AG04450 (cell line): ENCODE measurements around the gene OR7G1. TPM values are rescaled to one million over a fixed set of nuclear protein-coding genes. Genes with fewer than 3 reads are reported as not detected.

Source experiments
- CTCF ChIA-PET: fragments of 300-600, 350-600 bp; formaldehyde crosslinking; extraction: SDS; loops from one replicate; lab custom pipeline; 2022; ENCODE audit warnings: antibody characterized with exemption, inconsistent platforms; lab: Charles Lee
- POLR2A ChIA-PET: fragments of 350-600 bp; formaldehyde crosslinking; extraction: SDS; loops from one replicate; lab custom pipeline; 2021; ENCODE audit warnings: antibody characterized with exemption, inconsistent platforms; lab: Yijun Ruan, JAX
- DNase-seq: peaks from one replicate; pipeline ENCODE4 v3.0.0-alpha.2; 2011; ENCODE audit warnings: low read depth, low spot score
- H3K27ac ChIP-seq: one replicate; pipeline ENCODE4 v1.5.1; 2012; ENCODE audit warnings: low read depth, low read length, control low read depth
- H3K27me3 ChIP-seq: one replicate; pipeline ENCODE4 v1.6.0; 2012; ENCODE audit warnings: low read length; ENCODE audit not compliant: control insufficient read depth, insufficient read depth
- H3K4me3 ChIP-seq: 2 replicates; pipeline ENCODE4 v1.5.1; 2011; ENCODE audit warnings: mild to moderate bottlenecking, low read depth, low read length, control low read depth
- H3K9me3 ChIP-seq: 2 replicates; pipeline ENCODE4 v1.5.1; 2012; ENCODE audit warnings: low read length; ENCODE audit not compliant: control insufficient read depth, insufficient read depth
- polyA plus RNA-seq: library from polyadenylated mRNA; depleted of rRNA; stranded (reverse); fragments of >200 nt; gene quantifications from 2 replicates; pipeline ENCODE4 v1.2.3, GENCODE V29; 2011
- TF ChIP-seq, protein P1 (sequence below): IDR thresholded peaks from 2 replicates; pipeline ENCODE4 v1.5.1; 2011; ENCODE audit warnings: low read depth, low read length, control low read depth, inconsistent platforms

Gene OR7G1
- polyA plus RNA-seq, 1 experiment = not detected

DNA sequence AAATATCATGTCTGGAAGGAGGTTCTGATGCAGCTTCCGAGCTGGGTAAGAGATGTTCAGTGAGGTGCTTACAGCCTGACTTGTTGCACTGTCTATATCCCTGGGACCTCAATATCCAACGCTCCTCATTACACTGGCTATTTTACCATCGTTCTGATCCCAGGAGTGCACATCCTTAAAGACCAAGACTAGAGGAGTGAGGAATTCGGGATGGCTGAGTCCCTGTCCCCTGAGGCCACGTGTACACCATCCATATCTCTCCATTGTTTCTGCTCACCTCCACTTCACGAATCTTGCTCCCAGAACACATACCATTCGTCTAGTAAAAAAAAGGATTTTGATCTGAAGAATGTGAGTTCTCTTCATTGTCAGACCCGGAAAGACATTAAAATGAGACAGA, 8.2 kb downstream of the OR7G1 start, which contains the start of gene OR7G2:
OR7G2 (minus strand) TSS at position 101 of the 400 bp plus-strand sequence. CDS start 4,232 bp downstream, outside the sequence.
- Histone ChIP-seq H3K9me3 (peaks cover 35% of the 10 kb centered on the region), H3K27me3 (no peaks in the 10 kb centered on the region), H3K4me3 (no peak within 1 kb of the TSS), H3K27ac (no peak within 1 kb of the TSS)
- TF ChIP-seq, protein P1, sequence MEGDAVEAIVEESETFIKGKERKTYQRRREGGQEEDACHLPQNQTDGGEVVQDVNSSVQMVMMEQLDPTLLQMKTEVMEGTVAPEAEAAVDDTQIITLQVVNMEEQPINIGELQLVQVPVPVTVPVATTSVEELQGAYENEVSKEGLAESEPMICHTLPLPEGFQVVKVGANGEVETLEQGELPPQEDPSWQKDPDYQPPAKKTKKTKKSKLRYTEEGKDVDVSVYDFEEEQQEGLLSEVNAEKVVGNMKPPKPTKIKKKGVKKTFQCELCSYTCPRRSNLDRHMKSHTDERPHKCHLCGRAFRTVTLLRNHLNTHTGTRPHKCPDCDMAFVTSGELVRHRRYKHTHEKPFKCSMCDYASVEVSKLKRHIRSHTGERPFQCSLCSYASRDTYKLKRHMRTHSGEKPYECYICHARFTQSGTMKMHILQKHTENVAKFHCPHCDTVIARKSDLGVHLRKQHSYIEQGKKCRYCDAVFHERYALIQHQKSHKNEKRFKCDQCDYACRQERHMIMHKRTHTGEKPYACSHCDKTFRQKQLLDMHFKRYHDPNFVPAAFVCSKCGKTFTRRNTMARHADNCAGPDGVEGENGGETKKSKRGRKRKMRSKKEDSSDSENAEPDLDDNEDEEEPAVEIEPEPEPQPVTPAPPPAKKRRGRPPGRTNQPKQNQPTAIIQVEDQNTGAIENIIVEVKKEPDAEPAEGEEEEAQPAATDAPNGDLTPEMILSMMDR = no peak
- ChIA-PET CTCF (no interaction called here), POLR2A (no interaction called here)
- no peak for DNase-seq

DNA sequence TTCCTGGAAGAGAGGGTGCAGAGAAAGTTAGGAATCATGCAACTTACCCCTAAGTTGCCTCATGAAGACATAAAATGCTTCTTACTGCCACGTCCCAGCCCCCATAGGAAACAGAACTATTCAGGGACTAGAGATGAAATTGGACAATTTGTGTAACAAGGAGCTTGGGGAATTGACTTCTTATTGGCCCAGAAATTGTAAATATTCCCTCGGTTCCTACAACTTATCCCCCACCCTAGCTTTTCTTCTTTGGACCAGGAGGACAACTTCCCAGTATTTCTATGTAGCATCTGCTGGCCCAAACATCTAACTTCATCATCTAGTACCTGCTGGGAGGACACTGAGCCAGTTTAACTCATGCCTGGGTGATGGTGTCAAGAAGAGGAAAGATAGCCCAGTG, 28.8 kb downstream of the OR7G1 start, which contains the start of gene OR1M1:
OR1M1 (plus strand) TSS at position 301 of the 400 bp plus-strand sequence. CDS start 6,184 bp downstream, outside the sequence.
- Histone ChIP-seq H3K27ac (no peak within 1 kb of the TSS), H3K27me3 (no peaks in the 10 kb centered on the region), H3K4me3 (no peak within 1 kb of the TSS), H3K9me3 (peaks cover 34% of the 10 kb centered on the region)
- POLR2A ChIA-PET = no interaction called here
- TF ChIP-seq, protein P1 = no peak
- CTCF ChIA-PET = no interaction called here
- DNase-seq = no peak

DNA sequence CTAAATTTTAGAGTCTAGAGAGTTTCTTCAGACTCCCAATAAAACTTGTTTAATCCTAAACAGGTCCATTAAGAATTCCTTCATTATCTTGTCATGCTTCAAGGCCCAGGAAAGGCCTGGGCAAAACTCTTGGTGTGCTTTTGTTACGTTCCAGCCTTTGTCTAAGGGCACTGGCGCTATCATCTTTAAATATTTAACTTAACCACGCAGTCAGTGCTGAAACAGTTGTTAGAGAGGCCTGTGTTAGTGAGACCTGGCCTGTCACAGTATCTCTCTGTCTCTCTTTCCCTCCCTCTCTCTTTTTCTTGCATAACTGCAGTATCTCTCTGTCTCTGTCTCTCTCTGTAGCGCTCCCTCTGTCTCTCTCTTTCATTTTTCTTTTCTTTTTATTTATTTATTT, 36.9 kb downstream of the OR7G1 start:
- CTCF ChIA-PET = no interaction called here
- TF ChIP-seq, protein P1 = no peak
- Histone ChIP-seq H3K27me3 (no peaks in the 10 kb centered on the region), H3K27ac (no peak overlapping the region), H3K4me3 (no peak overlapping the region), H3K9me3 (peaks cover 35% of the 10 kb centered on the region)
- no peak for DNase-seq
- POLR2A ChIA-PET = no interaction called here

DNA sequence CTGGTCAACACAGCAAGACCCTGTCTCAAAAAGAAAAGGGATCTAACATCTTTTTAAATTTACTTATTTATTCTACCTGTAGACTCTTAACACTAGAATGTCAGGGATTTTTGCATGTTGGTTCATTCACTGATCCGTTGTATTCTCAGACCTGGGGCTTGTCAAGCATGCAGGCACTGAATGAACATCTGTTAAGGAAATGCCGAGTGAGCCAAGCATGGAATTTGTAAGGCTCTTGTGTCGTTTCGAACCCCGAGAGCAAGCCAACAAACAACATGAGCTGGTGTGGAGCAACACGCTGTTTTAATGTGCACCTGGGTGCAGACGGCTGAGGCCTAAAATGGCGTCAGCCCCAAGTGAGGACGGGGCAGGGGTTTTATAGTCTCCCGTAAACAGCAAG, 38.7 kb downstream of the OR7G1 start:
- Histone ChIP-seq H3K9me3 (peaks cover 37% of the 10 kb centered on the region), H3K27ac (no peak overlapping the region), H3K4me3 (no peak overlapping the region), H3K27me3 (no peaks in the 10 kb centered on the region)
- ChIA-PET POLR2A (no interaction called here), CTCF (no interaction called here)
- TF ChIP-seq, protein P1 = no peak
- DNase-seq = no peak

DNA sequence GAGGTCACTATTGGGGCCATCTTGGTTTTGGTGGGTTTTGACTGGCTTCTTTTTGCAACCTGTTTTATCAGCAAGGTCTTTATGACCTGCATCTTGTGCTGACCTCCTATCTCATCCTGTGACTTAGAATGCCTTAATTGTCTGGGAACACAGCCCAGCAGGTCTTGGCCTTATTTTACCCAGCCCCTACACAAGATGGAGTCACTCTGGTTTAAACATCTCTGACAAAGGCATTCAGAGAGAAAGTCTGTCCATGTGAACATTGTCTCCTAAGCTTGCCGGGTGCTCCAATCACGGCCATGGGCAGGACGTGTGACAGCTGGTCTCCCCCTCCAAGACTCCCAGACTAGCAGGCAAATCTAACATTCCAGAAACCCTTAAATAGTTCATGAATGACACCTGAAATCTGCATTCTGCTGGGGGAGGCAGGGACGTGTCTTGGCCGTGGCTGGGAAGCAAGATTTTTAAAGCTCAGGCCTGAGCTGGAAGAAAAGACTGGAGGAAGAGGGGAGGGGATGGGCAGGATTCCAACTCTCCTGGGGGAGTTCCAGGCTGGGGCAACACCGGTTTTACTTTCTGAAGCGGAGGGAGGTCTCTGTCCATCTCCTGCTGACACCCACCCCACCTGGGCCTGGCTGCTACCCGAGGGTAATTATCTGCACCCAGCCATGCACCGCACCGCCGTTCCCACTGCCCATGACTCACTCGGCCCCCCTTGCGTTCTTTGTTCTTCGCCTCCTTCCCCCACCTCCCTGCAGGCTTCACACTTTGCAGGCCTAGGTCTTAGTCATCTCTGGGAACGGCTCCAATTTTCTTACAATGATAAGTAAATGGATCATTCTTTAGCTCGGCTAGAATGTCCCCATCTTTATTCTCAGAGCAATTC, 40.3 kb downstream of the OR7G1 start:
- Histone ChIP-seq H3K27me3 (no peaks in the 10 kb centered on the region), H3K4me3 (no peak overlapping the region), H3K27ac (no peak overlapping the region), H3K9me3 (peaks cover 44% of the 10 kb centered on the region)
- ChIA-PET CTCF (no interaction called here), POLR2A (no interaction called here)
- TF ChIP-seq, protein P1 = no peak
- peak; percentile 39 for DNase-seq
